Lower lobe of right lung (tissue), 2 donors: ENCODE results near the gene RDH12. TPM values are rescaled to one million over a fixed set of nuclear protein-coding genes. Genes with fewer than 3 reads are reported as not detected.

Source experiments
- ATAC-seq, 2 donors: fragments of 200-7000 bp; cut with Tn5 transposase; one replicate each; pipeline ENCODE4 v1.9.1; 2020 to 2022; ENCODE audit warnings: mild to moderate bottlenecking in 2 of 2, moderate library complexity in 2 of 2
- DNase-seq: peaks from one replicate; pipeline ENCODE4 v3.0.0-alpha.2; 2020
- H3K27ac ChIP-seq: fragments of 200-600 bp; one replicate; pipeline ENCODE4 v1.8.0; 2022
- H3K27me3 ChIP-seq: fragments of 200-600 bp; one replicate; pipeline ENCODE4 v1.8.0; 2022; ENCODE audit warnings: low read depth
- H3K36me3 ChIP-seq: fragments of 200-600 bp; one replicate; pipeline ENCODE4 v1.8.0; 2022; ENCODE audit warnings: mild to moderate bottlenecking
- H3K4me1 ChIP-seq: fragments of 200-600 bp; one replicate; pipeline ENCODE4 v1.8.0; 2022
- H3K4me3 ChIP-seq: fragments of 200-600 bp; one replicate; pipeline ENCODE4 v1.8.0; 2022; ENCODE audit warnings: mild to moderate bottlenecking
- H3K9me3 ChIP-seq: fragments of 200-600 bp; one replicate; pipeline ENCODE4 v1.8.0; 2022
- CTCF ChIP-seq: fragments of 200-600 bp; IDR thresholded peaks from one replicate; pipeline ENCODE4 v1.8.0; 2022; ENCODE audit warnings: antibody characterized with exemption, mild to moderate bottlenecking
- intact Hi-C: fragments of 100-400 bp; cut with DNase I; formaldehyde crosslinking; loops from one replicate; pipeline ENCODE4 v1.11.0; 2022
- total RNA-seq: library from RNA; stranded (reverse); fragmentation: NEBNext Ultra II Directional; extraction: Animal tissue kit (Norgen Biotek cat#: 25700); gene quantifications from one replicate; pipeline ENCODE4 v1.2.1, GENCODE V29; 2021
- donor health status: DM: no; HTN: yes; CAD: no; lungs with severe emphysema.

RDH12 gene
- total RNA-seq, 1 donor from 2014 or later: 0.38 TPM

DNA sequence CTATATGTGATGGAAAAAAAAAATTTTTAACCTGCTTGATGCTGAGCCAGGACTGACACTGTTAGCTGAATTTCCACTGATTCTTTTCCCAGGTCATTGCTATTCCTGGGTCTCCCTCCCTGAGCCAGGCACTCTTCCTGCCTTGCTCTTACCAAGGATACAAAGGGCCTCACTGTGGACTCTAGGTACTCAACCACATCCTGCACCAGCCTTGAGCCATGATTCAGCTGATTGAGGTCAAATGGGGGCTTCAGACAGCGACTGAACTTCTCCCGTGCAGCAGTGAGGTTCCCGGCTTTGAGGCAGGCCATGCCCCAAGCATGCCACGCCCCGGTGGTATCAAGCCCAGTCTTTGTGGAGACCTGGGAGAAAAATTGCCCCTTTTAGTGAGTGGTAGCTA is 60.4 kb downstream of the RDH12 start:
- DNase-seq: no peak
- H3K9me3 ChIP-seq: no peaks in the 10 kb centered on the region
- no peak for ATAC-seq
- TF ChIP-seq CTCF: no peak
- no peaks in the 10 kb centered on the region for H3K4me1 ChIP-seq
- intact Hi-C loops: no loop called here
- H3K4me3 ChIP-seq: no peak overlapping the region
- H3K27me3 ChIP-seq: no peaks in the 10 kb centered on the region
- H3K27ac ChIP-seq: no peak overlapping the region
- peaks cover 76% of the 10 kb centered on the region for H3K36me3 ChIP-seq

DNA sequence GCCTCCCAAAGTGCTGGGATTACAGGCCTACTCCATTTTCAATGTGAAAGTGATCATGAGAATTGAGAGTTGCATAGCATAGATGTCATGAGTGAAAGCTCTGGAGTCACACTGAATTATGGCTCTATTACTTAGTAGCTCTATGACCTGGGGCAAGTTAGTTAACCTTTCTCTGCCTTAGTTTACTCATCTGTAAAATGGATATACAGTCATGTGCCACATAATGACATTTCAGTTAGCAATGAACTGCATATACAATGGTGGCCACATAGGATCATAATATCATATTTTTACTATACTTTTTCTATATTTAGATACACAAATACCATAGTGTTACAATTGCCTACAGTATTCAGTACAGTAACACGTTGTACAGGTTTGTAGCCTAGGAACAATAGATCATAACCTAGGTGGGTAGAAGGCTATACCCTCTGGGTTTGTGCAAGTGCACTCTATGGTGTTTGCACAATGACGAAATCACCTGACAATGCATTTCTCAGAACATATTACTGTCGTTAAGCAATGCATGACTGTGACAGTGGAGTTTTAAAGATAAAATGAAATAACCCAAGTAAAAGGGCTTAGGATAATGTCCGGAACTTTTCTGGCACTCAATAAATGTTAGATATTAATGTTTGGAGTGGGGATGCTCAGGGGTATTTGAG is 61.6 kb downstream of the RDH12 start:
- H3K27me3 ChIP-seq: no peaks in the 10 kb centered on the region
- H3K36me3 ChIP-seq: peaks cover 89% of the 10 kb centered on the region
- ATAC-seq (peak; percentile 73 to 80), DNase-seq (no peak)
- H3K4me1 ChIP-seq: no peaks in the 10 kb centered on the region
- no peak overlapping the region for H3K27ac ChIP-seq
- H3K4me3 ChIP-seq: no peak overlapping the region
- no peak for TF ChIP-seq CTCF
- no peaks in the 10 kb centered on the region for H3K9me3 ChIP-seq
- intact Hi-C loops: no loop called here

- H3K36me3 ChIP-seq: peaks cover 100% of the 10 kb centered on the region
- no peak overlapping the region for H3K27ac ChIP-seq
- no peak for TF ChIP-seq CTCF
- no peak for DNase-seq
- H3K27me3 ChIP-seq: no peaks in the 10 kb centered on the region
- H3K4me3 ChIP-seq: no peak overlapping the region
- ATAC-seq: no peak
- no peaks in the 10 kb centered on the region for H3K4me1 ChIP-seq
- H3K9me3 ChIP-seq: no peaks in the 10 kb centered on the region
- intact Hi-C loops: no loop called here
Observed at GRCh38 chr14:67764496-67764895, 62.8 kb downstream of the RDH12 start.

DNA sequence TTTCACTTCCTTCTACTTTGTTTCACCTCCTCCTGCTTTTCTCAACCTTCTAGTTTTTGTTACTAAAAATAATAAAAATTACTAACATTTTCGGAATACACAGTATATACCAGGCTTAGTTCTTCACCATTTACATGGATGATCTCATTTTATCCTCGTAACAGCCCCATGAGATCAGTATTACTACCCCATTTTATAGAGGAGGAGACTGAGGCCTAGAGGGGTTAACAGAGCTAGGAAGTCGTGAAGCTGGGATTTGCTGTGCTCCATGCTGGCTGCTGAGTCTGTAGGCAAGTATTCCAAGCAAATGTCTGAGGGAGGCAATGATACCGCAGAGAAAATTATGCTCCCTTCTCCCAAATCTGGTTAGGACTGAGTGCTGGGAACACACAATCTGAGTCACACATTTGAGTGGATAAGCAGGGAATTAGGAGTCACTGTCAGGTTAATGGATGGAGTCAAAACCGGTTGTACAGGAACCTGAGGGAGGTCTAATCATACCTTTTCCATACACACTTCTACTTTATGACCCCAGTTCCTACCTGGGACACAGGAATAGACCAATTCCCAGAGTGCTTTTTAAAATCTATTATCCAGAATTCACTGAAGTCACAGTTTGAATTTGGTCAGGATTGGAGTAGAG is 63.6 kb downstream of the RDH12 start:
- no peak for DNase-seq
- intact Hi-C loops: no loop called here
- no peak overlapping the region for H3K27ac ChIP-seq
- no peak for ATAC-seq
- H3K36me3 ChIP-seq: peaks cover 100% of the 10 kb centered on the region
- H3K4me1 ChIP-seq: no peaks in the 10 kb centered on the region
- TF ChIP-seq CTCF: no peak
- no peak overlapping the region for H3K4me3 ChIP-seq
- H3K9me3 ChIP-seq: no peaks in the 10 kb centered on the region
- no peaks in the 10 kb centered on the region for H3K27me3 ChIP-seq

- H3K4me1 ChIP-seq: no peaks in the 10 kb centered on the region
- H3K27me3 ChIP-seq: no peaks in the 10 kb centered on the region
- no peak overlapping the region for H3K27ac ChIP-seq
- H3K9me3 ChIP-seq: no peaks in the 10 kb centered on the region
- H3K36me3 ChIP-seq: peaks cover 98% of the 10 kb centered on the region
- intact Hi-C loops: no loop called here
- peak; percentile 52 for DNase-seq
- peak; percentile 63 to 73 for ATAC-seq
- H3K4me3 ChIP-seq: no peak overlapping the region
- no peak for TF ChIP-seq CTCF
Observed at GRCh38 chr14:67766035-67766680, 64.5 kb downstream of the RDH12 start.
